Liver (tissue), 9 donors: Measurements from ENCODE around the gene TMEM175. TPM values are rescaled to one million over a fixed set of nuclear protein-coding genes. Genes with fewer than 3 reads are reported as not detected.

ENCODE experiments used
- DNase-seq: peaks from one replicate; pipeline ENCODE4 v3.0.0-alpha.2; 2017; ENCODE audit warnings: low spot score
- H3K27ac ChIP-seq, 2 donors: one replicate each; pipeline ENCODE4 v1.7.0; 2013; ENCODE audit warnings: inconsistent platforms in 2 of 2, low read length in 2 of 2, control low read depth in 1 of 2, low read depth in 1 of 2, mild to moderate bottlenecking in 1 of 2
- H3K27me3 ChIP-seq, 4 donors: one replicate each; pipeline versions ENCODE4 v1.6.1 to v1.7.0; 2013; ENCODE audit warnings: low read length in 3 of 4, inconsistent platforms in 1 of 4, mild to moderate bottlenecking in 1 of 4, moderate library complexity in 1 of 4; ENCODE audit not compliant: control insufficient read depth in 4 of 4, insufficient read depth in 4 of 4
- H3K36me3 ChIP-seq, 4 donors: one replicate each; pipeline versions ENCODE4 v1.6.1 to v1.7.0; 2013; ENCODE audit warnings: low read length in 3 of 4, mild to moderate bottlenecking in 3 of 4, low read depth in 1 of 4, moderate library complexity in 1 of 4; ENCODE audit not compliant: control insufficient read depth in 4 of 4, insufficient read depth in 3 of 4
- H3K4me1 ChIP-seq, 4 donors: one replicate each; pipeline versions ENCODE4 v1.6.1 to v1.7.0; 2013; ENCODE audit warnings: low read length in 3 of 4, mild to moderate bottlenecking in 3 of 4, moderate library complexity in 1 of 4; ENCODE audit not compliant: control insufficient read depth in 4 of 4, insufficient read depth in 4 of 4
- H3K4me3 ChIP-seq, 3 donors: one replicate each; pipeline versions ENCODE4 v1.6.1 to v1.7.0; 2013; ENCODE audit warnings: low read length in 3 of 3, control low read depth in 1 of 3, low read depth in 1 of 3, mild to moderate bottlenecking in 1 of 3
- H3K9ac ChIP-seq, 2 donors: one replicate each; pipeline ENCODE4 v1.7.0; 2013; ENCODE audit warnings: low read length in 2 of 2, mild to moderate bottlenecking in 2 of 2, moderate library complexity in 2 of 2, control low read depth in 1 of 2, low read depth in 1 of 2
- H3K9me3 ChIP-seq, 4 donors: one replicate each; pipeline versions ENCODE4 v1.6.1 to v1.7.0; 2013; ENCODE audit warnings: low read length in 3 of 4; ENCODE audit not compliant: control insufficient read depth in 4 of 4
- ATF3 ChIP-seq: IDR thresholded peaks from 2 replicates; pipeline ENCODE4 v1.6.1; 2016; ENCODE audit warnings: antibody characterized with exemption
- CTCF ChIP-seq: fragments of 150-350 bp; IDR thresholded peaks from 2 replicates; pipeline ENCODE4 v1.5.1; 2017; ENCODE audit warnings: improper control_type of control experiment, low read depth, low read length; ENCODE audit not compliant: missing input control
- EGR1 ChIP-seq, 2 donors: IDR thresholded peaks; 2 replicates each; pipeline ENCODE4 v1.6.1; 2016 to 2018; ENCODE audit warnings: antibody characterized with exemption in 2 of 2, low read depth in 2 of 2
- FOXA1 ChIP-seq: IDR thresholded peaks from 2 replicates; pipeline ENCODE4 v1.6.1; 2016; ENCODE audit warnings: antibody characterized with exemption
- FOXA2 ChIP-seq: IDR thresholded peaks from 2 replicates; pipeline ENCODE4 v1.6.1; 2016; ENCODE audit warnings: antibody characterized with exemption
- HNF4A ChIP-seq, 2 donors: conservative IDR thresholded peaks; 2 replicates each; pipeline ENCODE4 v1.6.1; 2016; ENCODE audit warnings: antibody characterized with exemption in 2 of 2, mild to moderate bottlenecking in 2 of 2
- HNF4G ChIP-seq: IDR thresholded peaks from 2 replicates; pipeline ENCODE4 v1.6.1; 2016; ENCODE audit warnings: antibody characterized with exemption
- JUND ChIP-seq, 2 donors: IDR thresholded peaks; 2 replicates each; pipeline ENCODE4 v1.6.1; 2016; ENCODE audit warnings: antibody characterized with exemption in 2 of 2
- NR2F2 ChIP-seq: IDR thresholded peaks from 2 replicates; pipeline ENCODE4 v1.6.1; 2016; ENCODE audit warnings: antibody characterized with exemption
- REST ChIP-seq: IDR thresholded peaks from 2 replicates; pipeline ENCODE4 v1.6.1; 2016; ENCODE audit warnings: antibody characterized with exemption, mild to moderate bottlenecking
- RXRA ChIP-seq, 2 donors: IDR thresholded peaks; 2 replicates each; pipeline ENCODE4 v1.6.1; 2017 to 2018; ENCODE audit warnings: antibody characterized with exemption in 2 of 2, mild to moderate bottlenecking in 1 of 2
- TAF1 ChIP-seq: conservative IDR thresholded peaks from 2 replicates; pipeline ENCODE4 v1.6.1; 2016; ENCODE audit warnings: antibody characterized with exemption, mild to moderate bottlenecking
- YY1 ChIP-seq: IDR thresholded peaks from 2 replicates; pipeline ENCODE4 v1.6.1; 2016; ENCODE audit warnings: antibody characterized with exemption, mild to moderate bottlenecking
- ZBTB33 ChIP-seq: IDR thresholded peaks from 2 replicates; pipeline ENCODE4 v1.6.1; 2016; ENCODE audit warnings: antibody characterized with exemption
- WGBS: extraction: QIAGEN DNeasy Blood & Tissue Kit; methylation state at CpG from one replicate; pipeline ENCODE4 v1.1.7; 2013; 5-methylcytosine and 5-hydroxymethylcytosine counted together
- polyA plus RNA-seq, 2 donors: library from polyadenylated mRNA; stranded (reverse) in 1 of 2; unstranded in 1 of 2; fragments of 200-250 nt in 1 of 2; fragments of >200 nt in 1 of 2; fragmentation: Nextera tagmentation in 1 of 2; extraction: Ambion mirVana in 1 of 2; gene quantifications; one replicate each; pipeline versions ENCODE4 v1.2.1 to v1.2.3, GENCODE V29; 2013 to 2015
- total RNA-seq, 2 donors: library from RNA; depleted of rRNA; stranded (reverse); fragments of >200 nt; gene quantifications; one replicate each; pipeline ENCODE4 v1.2.3, GENCODE V29; 2014
- donor health status: healthy.
- donor health status: healthy.
- donor health status: healthy.
- donor health status: healthy.
- donor health status: healthy.

TMEM175 gene
- total and polyA plus RNA-seq, 4 donors: 18.6 to 26.3 (median 25.5) TPM

GRCh38 chr4:957231-957580 lies 24.9 kb downstream of the TMEM175 start:
- Histone ChIP-seq H3K36me3 (peaks cover 0 to 30% (median 5%) of the 10 kb centered on the region in 4 donors), H3K27me3 (no peaks in the 10 kb centered on the region), H3K27ac (no peak overlapping the region), H3K4me1 (no peaks in the 10 kb centered on the region), H3K9me3 (no peaks in the 10 kb centered on the region), H3K4me3 (no peak overlapping the region), H3K9ac (no peak overlapping the region)
- WGBS: 92% methylated on average over 8 of the region's 8 CpGs
- TF ChIP-seq JUND (IDR thresholded peaks at IDR 0.05) (no peak), HNF4G (no peak), HNF4A (conservative IDR thresholded peaks at IDR 0.05) (no peak), RXRA (IDR thresholded peaks at IDR 0.05) (no peak), FOXA1 (no peak), NR2F2 (no peak), ATF3 (no peak), EGR1 (IDR thresholded peaks at IDR 0.05; ENCODE audit: low read depth in 2 of 2) (no peak), CTCF (no peak)
- no peak for DNase-seq

GRCh38 chr4:957581-958313 lies 25.5 kb downstream of the TMEM175 start:
- DNase-seq: no peak
- Histone ChIP-seq H3K9ac (no peak overlapping the region), H3K36me3 (peaks cover 0 to 32% (median 5%) of the 10 kb centered on the region in 4 donors), H3K4me1 (no peaks in the 10 kb centered on the region), H3K27ac (no peak overlapping the region), H3K9me3 (no peaks in the 10 kb centered on the region), H3K27me3 (no peaks in the 10 kb centered on the region), H3K4me3 (no peak overlapping the region)
- no peak for TF ChIP-seq YY1
- no peak for TF ChIP-seq HNF4A (conservative IDR thresholded peaks at IDR 0.05)
- no peak for TF ChIP-seq FOXA2
- no peak for TF ChIP-seq REST
- no peak for TF ChIP-seq JUND (IDR thresholded peaks at IDR 0.05)
- TF ChIP-seq CTCF: no peak
- no peak for TF ChIP-seq TAF1
- TF ChIP-seq ZBTB33: no peak
- WGBS: 96% methylated on average over 45 of the region's 45 CpGs
